Fibroblast of lung (primary cell): ENCODE results near the gene TMEM233. TPM values are rescaled to one million over a fixed set of nuclear protein-coding genes. Genes with fewer than 3 reads are reported as not detected.

Source experiments
- DNase-seq, 2 donors: peaks; one replicate each; pipeline versions ENCODE4 v3.0.0 to v3.0.0-alpha.2; 2010; ENCODE audit warnings: low read depth in 2 of 2
- H2AFZ ChIP-seq: 2 replicates; pipeline ENCODE4 v1.5.1; 2012; ENCODE audit warnings: low read length, control low read depth, inconsistent platforms
- H3K27ac ChIP-seq: 2 replicates; pipeline ENCODE4 v1.5.1; 2011; ENCODE audit warnings: low read length, control low read depth; ENCODE audit not compliant: insufficient read depth
- H3K27me3 ChIP-seq: 2 replicates; pipeline ENCODE4 v1.5.1; 2011; ENCODE audit warnings: mild to moderate bottlenecking, low read length; ENCODE audit not compliant: control insufficient read depth, insufficient read depth
- H3K36me3 ChIP-seq: 2 replicates; pipeline ENCODE4 v1.5.1; 2011; ENCODE audit warnings: low read length; ENCODE audit not compliant: control insufficient read depth, insufficient read depth
- H3K4me1 ChIP-seq: 2 replicates; pipeline ENCODE4 v1.5.1; 2011; ENCODE audit warnings: low read length; ENCODE audit not compliant: control insufficient read depth, insufficient read depth; ENCODE audit errors: extremely low read depth
- H3K4me2 ChIP-seq: 2 replicates; pipeline ENCODE4 v1.5.1; 2011; ENCODE audit warnings: low read length, control low read depth; ENCODE audit not compliant: insufficient read depth; ENCODE audit errors: extremely low read depth
- H3K4me3 ChIP-seq, 4 experiments: fragments of 200-600 bp in 1 of 4; sonication (generic) in 1 of 4; replicated peaks in 1 of 4; 2 replicates each; pipeline ENCODE4 v1.5.1; 2011 to 2016; ENCODE audit warnings: low read length in 4 of 4, low read depth in 3 of 4, mild to moderate bottlenecking in 3 of 4, control low read depth in 2 of 4, inconsistent platforms in 1 of 4, mixed read lengths in 1 of 4; ENCODE audit not compliant: insufficient read depth in 1 of 4; ENCODE audit errors: control extremely low read depth in 1 of 4
- H3K79me2 ChIP-seq: 2 replicates; pipeline ENCODE4 v1.5.1; 2012; ENCODE audit warnings: mild to moderate bottlenecking, low read length, inconsistent platforms; ENCODE audit not compliant: control insufficient read depth, insufficient read depth
- H3K9ac ChIP-seq: 2 replicates; pipeline ENCODE4 v1.5.1; 2011; ENCODE audit warnings: mild to moderate bottlenecking, low read length, control low read depth; ENCODE audit not compliant: insufficient read depth
- H3K9me3 ChIP-seq: 2 replicates; pipeline ENCODE4 v1.5.1; 2012; ENCODE audit warnings: low read depth, low read length; ENCODE audit not compliant: control insufficient read depth, insufficient read depth
- H4K20me1 ChIP-seq: 2 replicates; pipeline ENCODE4 v1.5.1; 2011; ENCODE audit warnings: low read length; ENCODE audit not compliant: control insufficient read depth, insufficient read depth; ENCODE audit errors: extremely low read depth
- CTCF ChIP-seq, 2 donors: IDR thresholded peaks in 1 of 2; conservative IDR thresholded peaks in 1 of 2; 1 replicate in 1 of 2; 2 replicates in 1 of 2; pipeline ENCODE4 v1.5.1; 2011 to 2012; ENCODE audit warnings: low read length in 2 of 2, control low read depth in 1 of 2, inconsistent platforms in 1 of 2, low read depth in 1 of 2, mild to moderate bottlenecking in 1 of 2
- EZH2 ChIP-seq: IDR thresholded peaks from 2 replicates; pipeline ENCODE4 v1.5.1; 2012; ENCODE audit warnings: low read length, control low read depth, mild to moderate bottlenecking; ENCODE audit errors: missing control alignments
- polyA plus RNA-seq, 2 donors: library from polyadenylated mRNA; depleted of rRNA in 1 of 2; stranded (reverse) in 1 of 2; unstranded in 1 of 2; fragments of >200 nt; gene quantifications; 2 replicates each; pipeline ENCODE4 v1.2.1, GENCODE V29; 2011 to 2012; ENCODE audit warnings: missing spikeins in 1 of 2
- total RNA-seq: library from RNA; depleted of rRNA; stranded (reverse); fragments of >200 nt; gene quantifications from 2 replicates; pipeline ENCODE4 v1.2.1, GENCODE V29; 2014

TMEM233 gene
- total and polyA plus RNA-seq, 2 donors (not counting 1 experiment from before 2014, with no cell fraction given), result under 0.01 TPM; not detected in 1

- no peaks in the 10 kb centered on the region for H3K36me3 ChIP-seq
- no peak overlapping the region for H3K9ac ChIP-seq
- no peak overlapping the region for H3K4me2 ChIP-seq
- H3K27ac ChIP-seq, result no peak overlapping the region
- no peaks in the 10 kb centered on the region for H3K79me2 ChIP-seq
- no peak overlapping the region for H3K4me3 ChIP-seq
- H2AFZ ChIP-seq, result no peak overlapping the region
- no peaks in the 10 kb centered on the region for H4K20me1 ChIP-seq
- H3K27me3 ChIP-seq, result no peaks in the 10 kb centered on the region
- TF ChIP-seq CTCF (conservative IDR thresholded peaks at IDR 0.05 in 1 of 2, IDR thresholded peaks at IDR 0.05 in 1 of 2; ENCODE audit: low read depth in 1 of 2, low read length in 2 of 2) (no peak), EZH2 (no peak)
- DNase-seq, result peak in 1 of 2 donors; percentile 72
- no peaks in the 10 kb centered on the region for H3K9me3 ChIP-seq
- H3K4me1 ChIP-seq, result no peaks in the 10 kb centered on the region
Measured at GRCh38 chr12:119631930-119632678, 38.5 kb downstream of the TMEM233 start.

- Histone ChIP-seq H3K79me2 (no peaks in the 10 kb centered on the region), H2AFZ (no peak overlapping the region), H3K4me1 (no peaks in the 10 kb centered on the region), H3K27me3 (no peaks in the 10 kb centered on the region), H3K27ac (no peak overlapping the region), H3K9ac (no peak overlapping the region), H3K4me3 (no peak overlapping the region), H3K4me2 (no peak overlapping the region), H3K9me3 (no peaks in the 10 kb centered on the region), H4K20me1 (no peaks in the 10 kb centered on the region), H3K36me3 (no peaks in the 10 kb centered on the region)
- TF ChIP-seq CTCF (conservative IDR thresholded peaks at IDR 0.05 in 1 of 2, IDR thresholded peaks at IDR 0.05 in 1 of 2; ENCODE audit: low read depth in 1 of 2, low read length in 2 of 2), result no peak
- no peak for TF ChIP-seq EZH2
- no peak for DNase-seq
Measured at GRCh38 chr12:119634743-119635142, 41.2 kb downstream of the TMEM233 start.

GRCh38 chr12:119642986-119643385 is 49.4 kb downstream of the TMEM233 start:
- Histone ChIP-seq H3K27ac (no peak overlapping the region), H3K9ac (no peak overlapping the region), H3K79me2 (no peaks in the 10 kb centered on the region), H3K4me3 (no peak overlapping the region), H3K4me1 (no peaks in the 10 kb centered on the region), H3K9me3 (no peaks in the 10 kb centered on the region), H4K20me1 (no peaks in the 10 kb centered on the region), H3K36me3 (no peaks in the 10 kb centered on the region), H3K4me2 (no peak overlapping the region), H2AFZ (no peak overlapping the region), H3K27me3 (no peaks in the 10 kb centered on the region)
- TF ChIP-seq EZH2 (no peak), CTCF (conservative IDR thresholded peaks at IDR 0.05 in 1 of 2, IDR thresholded peaks at IDR 0.05 in 1 of 2; ENCODE audit: low read depth in 1 of 2, low read length in 2 of 2) (peak in 1 of 2 donors; percentile 17)
- no peak for DNase-seq
